ENCODE data around the gene HHIPL1.

DNA sequence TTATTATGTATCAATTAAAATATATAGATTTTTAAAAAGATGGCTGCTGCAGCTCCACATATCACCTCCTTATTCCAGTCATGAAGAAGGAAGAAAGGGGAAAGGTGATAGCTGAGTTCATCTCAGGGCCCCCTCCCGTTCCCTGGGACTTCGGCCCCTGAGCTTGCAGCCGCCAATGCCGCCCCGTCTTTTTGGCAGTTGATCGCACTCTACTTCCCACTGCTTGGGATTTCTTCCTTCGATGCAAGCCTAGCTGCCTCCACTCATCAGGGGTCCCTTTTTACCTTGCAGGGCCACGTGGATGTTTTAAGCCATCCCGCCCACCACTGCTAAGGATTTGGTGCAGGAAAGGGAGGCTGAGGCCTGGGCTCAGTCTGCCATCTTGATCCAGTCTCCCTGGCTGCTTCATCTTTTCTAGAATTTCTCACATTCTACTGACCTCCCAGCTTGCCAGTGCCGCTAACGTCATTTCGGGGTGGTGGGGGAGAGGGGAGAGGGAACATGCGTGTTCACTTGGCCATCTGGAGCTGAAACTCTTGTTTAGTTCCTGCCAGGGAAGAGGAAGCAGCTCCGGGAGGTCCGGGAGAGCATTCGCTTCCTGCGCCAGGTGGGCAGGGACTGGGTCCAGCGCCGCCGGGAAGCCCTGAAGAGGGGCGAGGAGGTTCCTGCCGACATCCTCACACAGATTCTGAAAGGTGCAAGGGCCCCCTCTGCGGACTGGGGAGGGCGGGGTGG is 70.5 kb downstream of the HHIPL1 start:
- TF ChIP-seq JUN (IDR thresholded peaks at IDR 0.05) (no peak), POLR2A (IDR thresholded peaks at IDR 0.05; ENCODE audit: low read length) (no peak), HDAC2 (IDR thresholded peaks at IDR 0.05) (no peak), EHMT2 (IDR thresholded peaks at IDR 0.05; ENCODE audit: low read depth) (no peak), MAZ (IDR thresholded peaks at IDR 0.05; ENCODE audit: borderline replicate concordance, low read depth, low read length) (no peak), PHF8 (IDR thresholded peaks at IDR 0.05; ENCODE audit: borderline replicate concordance, low read depth) (no peak), POLR2AphosphoS2 (conservative IDR thresholded peaks at IDR 0.05; ENCODE audit: low read length) (no peak), MYC (IDR thresholded peaks at IDR 0.05; ENCODE audit: borderline replicate concordance, low read length) (no peak), RAD21 (conservative IDR thresholded peaks at IDR 0.05 in 1 of 2, IDR thresholded peaks at IDR 0.05 in 1 of 2) (no peak), HOXA7 (CRISPR knock-in tag; IDR thresholded peaks at IDR 0.05) (no peak)
- TF ChIP-seq, protein P1, sequence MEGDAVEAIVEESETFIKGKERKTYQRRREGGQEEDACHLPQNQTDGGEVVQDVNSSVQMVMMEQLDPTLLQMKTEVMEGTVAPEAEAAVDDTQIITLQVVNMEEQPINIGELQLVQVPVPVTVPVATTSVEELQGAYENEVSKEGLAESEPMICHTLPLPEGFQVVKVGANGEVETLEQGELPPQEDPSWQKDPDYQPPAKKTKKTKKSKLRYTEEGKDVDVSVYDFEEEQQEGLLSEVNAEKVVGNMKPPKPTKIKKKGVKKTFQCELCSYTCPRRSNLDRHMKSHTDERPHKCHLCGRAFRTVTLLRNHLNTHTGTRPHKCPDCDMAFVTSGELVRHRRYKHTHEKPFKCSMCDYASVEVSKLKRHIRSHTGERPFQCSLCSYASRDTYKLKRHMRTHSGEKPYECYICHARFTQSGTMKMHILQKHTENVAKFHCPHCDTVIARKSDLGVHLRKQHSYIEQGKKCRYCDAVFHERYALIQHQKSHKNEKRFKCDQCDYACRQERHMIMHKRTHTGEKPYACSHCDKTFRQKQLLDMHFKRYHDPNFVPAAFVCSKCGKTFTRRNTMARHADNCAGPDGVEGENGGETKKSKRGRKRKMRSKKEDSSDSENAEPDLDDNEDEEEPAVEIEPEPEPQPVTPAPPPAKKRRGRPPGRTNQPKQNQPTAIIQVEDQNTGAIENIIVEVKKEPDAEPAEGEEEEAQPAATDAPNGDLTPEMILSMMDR (IDR thresholded peaks at IDR 0.05), result no peak
- TF ChIP-seq, protein P2, sequence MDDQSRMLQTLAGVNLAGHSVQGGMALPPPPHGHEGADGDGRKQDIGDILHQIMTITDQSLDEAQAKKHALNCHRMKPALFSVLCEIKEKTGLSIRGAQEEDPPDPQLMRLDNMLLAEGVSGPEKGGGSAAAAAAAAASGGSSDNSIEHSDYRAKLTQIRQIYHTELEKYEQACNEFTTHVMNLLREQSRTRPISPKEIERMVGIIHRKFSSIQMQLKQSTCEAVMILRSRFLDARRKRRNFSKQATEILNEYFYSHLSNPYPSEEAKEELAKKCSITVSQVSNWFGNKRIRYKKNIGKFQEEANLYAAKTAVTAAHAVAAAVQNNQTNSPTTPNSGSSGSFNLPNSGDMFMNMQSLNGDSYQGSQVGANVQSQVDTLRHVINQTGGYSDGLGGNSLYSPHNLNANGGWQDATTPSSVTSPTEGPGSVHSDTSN (IDR thresholded peaks at IDR 0.05), result no peak
- TF ChIP-seq, protein P3, sequence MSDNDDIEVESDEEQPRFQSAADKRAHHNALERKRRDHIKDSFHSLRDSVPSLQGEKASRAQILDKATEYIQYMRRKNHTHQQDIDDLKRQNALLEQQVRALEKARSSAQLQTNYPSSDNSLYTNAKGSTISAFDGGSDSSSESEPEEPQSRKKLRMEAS (IDR thresholded peaks at IDR 0.05), result no peak
- TF ChIP-seq, protein P4, sequence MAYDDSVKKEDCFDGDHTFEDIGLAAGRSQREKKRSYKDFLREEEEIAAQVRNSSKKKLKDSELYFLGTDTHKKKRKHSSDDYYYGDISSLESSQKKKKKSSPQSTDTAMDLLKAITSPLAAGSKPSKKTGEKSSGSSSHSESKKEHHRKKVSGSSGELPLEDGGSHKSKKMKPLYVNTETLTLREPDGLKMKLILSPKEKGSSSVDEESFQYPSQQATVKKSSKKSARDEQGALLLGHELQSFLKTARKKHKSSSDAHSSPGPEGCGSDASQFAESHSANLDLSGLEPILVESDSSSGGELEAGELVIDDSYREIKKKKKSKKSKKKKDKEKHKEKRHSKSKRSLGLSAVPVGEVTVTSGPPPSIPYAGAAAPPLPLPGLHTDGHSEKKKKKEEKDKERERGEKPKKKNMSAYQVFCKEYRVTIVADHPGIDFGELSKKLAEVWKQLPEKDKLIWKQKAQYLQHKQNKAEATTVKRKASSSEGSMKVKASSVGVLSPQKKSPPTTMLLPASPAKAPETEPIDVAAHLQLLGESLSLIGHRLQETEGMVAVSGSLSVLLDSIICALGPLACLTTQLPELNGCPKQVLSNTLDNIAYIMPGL (CRISPR knock-in tag; IDR thresholded peaks at IDR 0.05; ENCODE audit: borderline replicate concordance), result no peak
